SK-N-SH (cell line): ENCODE results near the gene SART1. TPM values are rescaled to one million over a fixed set of nuclear protein-coding genes. Genes with fewer than 3 reads are reported as not detected.

Experiments used
- CTCF ChIA-PET: fragments of 300-600, 350-600 bp; formaldehyde crosslinking; extraction: SDS; loops from one replicate; lab custom pipeline; 2021; lab: Yijun Ruan, JAX
- POLR2A ChIA-PET: fragments of 350-600 bp; sonication (Branson Sonifier 250); formaldehyde crosslinking; extraction: SDS; loops from one replicate; lab custom pipeline; 2020; ENCODE audit warnings: antibody characterized with exemption, inconsistent platforms; lab: Yijun Ruan, JAX
- DNase-seq: peaks from one replicate; pipeline ENCODE4 v3.0.0; 2012
- H2AFZ ChIP-seq: fragments of 200-600 bp; sonication (generic); 2 replicates; pipeline ENCODE4 v1.8.1; 2016; ENCODE audit warnings: antibody characterized with exemption, mild to moderate bottlenecking, low read depth
- H3F3A ChIP-seq: fragments of 200-600 bp; sonication (generic); replicated peaks from 2 replicates; pipeline ENCODE3; 2016; ENCODE audit warnings: antibody characterized with exemption, mild to moderate bottlenecking; ENCODE audit not compliant: insufficient read depth
- H3K27ac ChIP-seq, 2 experiments: fragments of 200-500 bp in 1 of 2; fragments of 200-600 bp in 1 of 2; sonication (Bioruptor generic) in 1 of 2; sonication (generic), shearing (Covaris generic) in 1 of 2; 2 replicates each; pipeline versions ENCODE4 v1.5.1 to v1.6.1; 2014 to 2016; ENCODE audit warnings: low read depth in 2 of 2, inconsistent platforms in 1 of 2, low read length in 1 of 2, mild to moderate bottlenecking in 1 of 2, mixed read lengths in 1 of 2
- H3K27me3 ChIP-seq: fragments of 200-600 bp; sonication (generic), shearing (Covaris generic); 2 replicates; pipeline ENCODE4 v1.6.1; 2016; ENCODE audit warnings: mixed run types; ENCODE audit not compliant: insufficient read depth
- H3K36me3 ChIP-seq, 2 experiments: fragments of 200-500 bp in 1 of 2; fragments of 200-600 bp in 1 of 2; sonication (Bioruptor generic) in 1 of 2; sonication (generic) in 1 of 2; replicated peaks in 1 of 2; 2 replicates each; pipeline versions ENCODE3 to v1.5.1; 2014 to 2016; ENCODE audit warnings: low read length in 1 of 2, mild to moderate bottlenecking in 1 of 2; ENCODE audit not compliant: insufficient read depth in 2 of 2, control insufficient read depth in 1 of 2
- H3K4me1 ChIP-seq, 2 experiments: fragments of 200-500 bp in 1 of 2; fragments of 200-600 bp in 1 of 2; sonication (Bioruptor generic) in 1 of 2; sonication (generic), shearing (Covaris generic) in 1 of 2; 2 replicates each; pipeline versions ENCODE4 v1.5.1 to v1.6.1; 2014 to 2016; ENCODE audit warnings: low read depth in 1 of 2, low read length in 1 of 2, mixed run types in 1 of 2; ENCODE audit not compliant: insufficient read depth in 2 of 2, control insufficient read depth in 1 of 2
- H3K4me2 ChIP-seq: fragments of 200-600 bp; sonication (generic), shearing (Covaris generic); 2 replicates; pipeline ENCODE4 v1.6.1; 2017; ENCODE audit warnings: mixed run types
- H3K4me3 ChIP-seq, 2 experiments: fragments of 200-500 bp in 1 of 2; fragments of 200-600 bp in 1 of 2; sonication (Bioruptor generic) in 1 of 2; sonication (generic), shearing (Covaris generic) in 1 of 2; 2 replicates each; pipeline versions ENCODE4 v1.5.1 to v1.8.1; 2014 to 2016; ENCODE audit warnings: low read depth in 2 of 2, inconsistent platforms in 1 of 2, low read length in 1 of 2, mild to moderate bottlenecking in 1 of 2, mixed read lengths in 1 of 2, moderate library complexity in 1 of 2
- H3K79me2 ChIP-seq: fragments of 200-600 bp; sonication (generic); 2 replicates; pipeline ENCODE4 v1.8.1; 2017; ENCODE audit warnings: mild to moderate bottlenecking; ENCODE audit not compliant: insufficient read depth
- H3K9ac ChIP-seq: fragments of 200-600 bp; sonication (generic); 2 replicates; pipeline ENCODE4 v1.6.1; 2017; ENCODE audit warnings: mixed run types
- H3K9me2 ChIP-seq: fragments of 200-600 bp; sonication (generic); 2 replicates; pipeline ENCODE4 v1.6.1; 2017; ENCODE audit warnings: mixed run types
- H3K9me3 ChIP-seq: fragments of 200-600 bp; sonication (generic); 2 replicates; pipeline ENCODE4 v1.6.1; 2017; ENCODE audit warnings: mixed run types, mild to moderate bottlenecking, moderate library complexity
- H4K20me1 ChIP-seq: fragments of 200-600 bp; sonication (generic); 2 replicates; pipeline ENCODE4 v1.6.1; 2017; ENCODE audit warnings: mild to moderate bottlenecking, mixed run types; ENCODE audit not compliant: insufficient read depth
- CHD2 ChIP-seq: fragments of 150-350 bp; IDR thresholded peaks from 2 replicates; pipeline ENCODE4 v1.6.1; 2018; ENCODE audit warnings: low read length; ENCODE audit not compliant: partially characterized antibody
- ELF1 ChIP-seq: IDR thresholded peaks from 2 replicates; pipeline ENCODE4 v1.4.0; 2012
- EP300 ChIP-seq, 2 experiments: IDR thresholded peaks; 2 replicates each; pipeline versions ENCODE4 v1.4.0 to v1.6.1; 2012; ENCODE audit warnings: borderline replicate concordance in 1 of 2, low read depth in 1 of 2, low read length in 1 of 2
- EZH2phosphoT487 ChIP-seq: fragments of 200-600 bp; sonication (generic); IDR thresholded peaks from 2 replicates; pipeline ENCODE4 v1.6.1; 2017; ENCODE audit warnings: low read depth, mixed run types, mild to moderate bottlenecking, antibody characterized with exemption, moderate library complexity, borderline replicate concordance
- FOSL2 ChIP-seq: IDR thresholded peaks from 2 replicates; pipeline ENCODE4 v1.4.0; 2012; ENCODE audit warnings: low read depth, mild to moderate bottlenecking, moderate library complexity, borderline replicate concordance
- FOXJ3 ChIP-seq: sonication (generic); formaldehyde crosslinking; IDR thresholded peaks from 2 replicates; pipeline ENCODE4 v1.5.1; 2020; ENCODE audit warnings: mild to moderate bottlenecking, missing genetic modification reagents
- GABPA ChIP-seq: IDR thresholded peaks from 2 replicates; pipeline ENCODE4 v1.4.0; 2012; ENCODE audit warnings: low read depth, mild to moderate bottlenecking
- GATA2 ChIP-seq: sonication (generic); formaldehyde crosslinking; IDR thresholded peaks from 2 replicates; pipeline ENCODE4 v1.5.0; 2020; ENCODE audit warnings: mild to moderate bottlenecking, missing genetic modification reagents
- NRF1 ChIP-seq: IDR thresholded peaks from 2 replicates; pipeline ENCODE4 v1.6.1; 2012; ENCODE audit warnings: low read depth, mild to moderate bottlenecking, low read length
- POLR2AphosphoS5 ChIP-seq: IDR thresholded peaks from 2 replicates; pipeline ENCODE4 v1.6.1; 2012; ENCODE audit warnings: low read depth, low read length
- RCOR1 ChIP-seq: fragments of 150-350 bp; IDR thresholded peaks from 2 replicates; pipeline ENCODE4 v1.6.1; 2017; ENCODE audit warnings: antibody characterized with exemption, low read length
- RFX5 ChIP-seq: IDR thresholded peaks from 2 replicates; pipeline ENCODE4 v1.6.1; 2012; ENCODE audit warnings: mild to moderate bottlenecking, improper control_type of control experiment, low read length
- SMC3 ChIP-seq: IDR thresholded peaks from 2 replicates; pipeline ENCODE4 v1.6.1; 2012; ENCODE audit warnings: low read depth, low read length, improper control_type of control experiment
- TCF12 ChIP-seq: IDR thresholded peaks from 2 replicates; pipeline ENCODE4 v1.4.0; 2012
- YY1 ChIP-seq: IDR thresholded peaks from 2 replicates; pipeline ENCODE4 v1.4.0; 2012; ENCODE audit warnings: low read depth, mild to moderate bottlenecking
- WGBS: methylation state at CpG from one replicate; pipeline ENCODE4 v1.1.6; 2017; ENCODE audit warnings: low lambda C conversion rate; 5-methylcytosine and 5-hydroxymethylcytosine counted together
- polyA plus RNA-seq, 3 experiments: library from polyadenylated mRNA; depleted of rRNA; stranded (reverse); fragments of >200 nt; gene quantifications; 2 replicates each; pipeline ENCODE4 v1.2.3, GENCODE V29; 2012
- TF ChIP-seq, protein P1 (sequence below): fragments of 150-350 bp; IDR thresholded peaks from 2 replicates; pipeline ENCODE4 v1.6.1; 2017; ENCODE audit warnings: antibody characterized with exemption, low read length, low read depth, borderline replicate concordance
- TF ChIP-seq, protein P2 (sequence below): fragments of 150-350 bp; IDR thresholded peaks from 2 replicates; pipeline ENCODE4 v1.6.1; 2016; ENCODE audit warnings: mild to moderate bottlenecking, low read depth, low read length
- TF ChIP-seq, protein P3 (sequence below): IDR thresholded peaks from 2 replicates; pipeline ENCODE4 v1.4.0; 2012; ENCODE audit warnings: low read depth, borderline replicate concordance
- TF ChIP-seq, protein P4 (sequence below): IDR thresholded peaks from 2 replicates; pipeline ENCODE4 v1.4.0; 2012; ENCODE audit warnings: low read depth, borderline replicate concordance

The SART1 gene
- polyA plus RNA-seq, 1 of the 3 experiments (the other 2 are of a cell fraction): 73.6 TPM

DNA sequence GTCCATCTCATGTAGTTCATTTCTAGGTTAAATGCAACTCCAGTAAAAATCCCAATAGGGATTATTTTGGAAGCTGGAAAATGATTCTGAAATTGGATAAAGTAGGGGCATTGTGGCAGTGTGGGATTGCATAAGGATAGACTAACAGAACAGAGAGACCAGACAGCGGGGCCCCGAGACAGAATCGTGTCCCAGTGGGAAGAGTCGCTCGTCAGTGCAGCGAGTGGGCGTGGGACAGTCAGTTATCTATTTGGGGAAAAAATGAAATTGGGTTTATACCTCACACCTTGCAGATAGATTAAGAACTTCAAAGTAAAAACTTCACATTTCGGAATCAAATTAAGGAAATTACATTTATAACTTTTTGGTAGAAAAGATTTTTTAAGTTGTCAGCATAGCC, 10.6 kb downstream of the SART1 start:
- no peak overlapping the region for H3K27ac ChIP-seq
- H3K9me3 ChIP-seq: no peaks in the 10 kb centered on the region
- 95% methylated on average over 8 of the region's 8 CpGs for WGBS
- no peaks in the 10 kb centered on the region for H3K9me2 ChIP-seq
- CTCF ChIA-PET: interaction anchor here (0.9 to 1.7 kb wide), 6 partner anchors 9 to 260 kb away, joined by 3 to 8 read pairs (median 4); partner anchors contain the start of genes FIBP and KAT5
- DNase-seq: no peak
- H3K27me3 ChIP-seq: no peaks in the 10 kb centered on the region
- no peaks in the 10 kb centered on the region for H4K20me1 ChIP-seq
- POLR2A ChIA-PET: interaction anchor here (0.6 kb wide), 1 partner anchor 57 kb away, joined by 5 read pairs; no protein-coding TSS in a partner anchor
- peaks cover 9% of the 10 kb centered on the region for H3F3A ChIP-seq
- no peak overlapping the region for H3K9ac ChIP-seq
- no peaks in the 10 kb centered on the region for H3K4me1 ChIP-seq
- TF ChIP-seq EP300 (IDR thresholded peaks at IDR 0.05; ENCODE audit: borderline replicate concordance in 1 of 2, low read depth in 1 of 2, low read length in 1 of 2): no peak
- TF ChIP-seq RFX5: no peak
- TF ChIP-seq YY1: no peak
- TF ChIP-seq FOSL2: no peak
- TF ChIP-seq GATA2: no peak
- no peak for TF ChIP-seq EZH2phosphoT487
- TF ChIP-seq TCF12: no peak
- no peak for TF ChIP-seq CHD2
- TF ChIP-seq POLR2AphosphoS5: no peak
- TF ChIP-seq ELF1: no peak
- TF ChIP-seq, protein P1, sequence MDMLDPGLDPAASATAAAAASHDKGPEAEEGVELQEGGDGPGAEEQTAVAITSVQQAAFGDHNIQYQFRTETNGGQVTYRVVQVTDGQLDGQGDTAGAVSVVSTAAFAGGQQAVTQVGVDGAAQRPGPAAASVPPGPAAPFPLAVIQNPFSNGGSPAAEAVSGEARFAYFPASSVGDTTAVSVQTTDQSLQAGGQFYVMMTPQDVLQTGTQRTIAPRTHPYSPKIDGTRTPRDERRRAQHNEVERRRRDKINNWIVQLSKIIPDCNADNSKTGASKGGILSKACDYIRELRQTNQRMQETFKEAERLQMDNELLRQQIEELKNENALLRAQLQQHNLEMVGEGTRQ: no peak
- no peak for TF ChIP-seq SMC3
- no peak for TF ChIP-seq GABPA
- TF ChIP-seq NRF1: no peak
- TF ChIP-seq, protein P2, sequence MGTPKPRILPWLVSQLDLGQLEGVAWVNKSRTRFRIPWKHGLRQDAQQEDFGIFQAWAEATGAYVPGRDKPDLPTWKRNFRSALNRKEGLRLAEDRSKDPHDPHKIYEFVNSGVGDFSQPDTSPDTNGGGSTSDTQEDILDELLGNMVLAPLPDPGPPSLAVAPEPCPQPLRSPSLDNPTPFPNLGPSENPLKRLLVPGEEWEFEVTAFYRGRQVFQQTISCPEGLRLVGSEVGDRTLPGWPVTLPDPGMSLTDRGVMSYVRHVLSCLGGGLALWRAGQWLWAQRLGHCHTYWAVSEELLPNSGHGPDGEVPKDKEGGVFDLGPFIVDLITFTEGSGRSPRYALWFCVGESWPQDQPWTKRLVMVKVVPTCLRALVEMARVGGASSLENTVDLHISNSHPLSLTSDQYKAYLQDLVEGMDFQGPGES: no peak
- TF ChIP-seq, protein P3, sequence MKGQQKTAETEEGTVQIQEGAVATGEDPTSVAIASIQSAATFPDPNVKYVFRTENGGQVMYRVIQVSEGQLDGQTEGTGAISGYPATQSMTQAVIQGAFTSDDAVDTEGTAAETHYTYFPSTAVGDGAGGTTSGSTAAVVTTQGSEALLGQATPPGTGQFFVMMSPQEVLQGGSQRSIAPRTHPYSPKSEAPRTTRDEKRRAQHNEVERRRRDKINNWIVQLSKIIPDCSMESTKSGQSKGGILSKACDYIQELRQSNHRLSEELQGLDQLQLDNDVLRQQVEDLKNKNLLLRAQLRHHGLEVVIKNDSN: no peak
- TF ChIP-seq, protein P4, sequence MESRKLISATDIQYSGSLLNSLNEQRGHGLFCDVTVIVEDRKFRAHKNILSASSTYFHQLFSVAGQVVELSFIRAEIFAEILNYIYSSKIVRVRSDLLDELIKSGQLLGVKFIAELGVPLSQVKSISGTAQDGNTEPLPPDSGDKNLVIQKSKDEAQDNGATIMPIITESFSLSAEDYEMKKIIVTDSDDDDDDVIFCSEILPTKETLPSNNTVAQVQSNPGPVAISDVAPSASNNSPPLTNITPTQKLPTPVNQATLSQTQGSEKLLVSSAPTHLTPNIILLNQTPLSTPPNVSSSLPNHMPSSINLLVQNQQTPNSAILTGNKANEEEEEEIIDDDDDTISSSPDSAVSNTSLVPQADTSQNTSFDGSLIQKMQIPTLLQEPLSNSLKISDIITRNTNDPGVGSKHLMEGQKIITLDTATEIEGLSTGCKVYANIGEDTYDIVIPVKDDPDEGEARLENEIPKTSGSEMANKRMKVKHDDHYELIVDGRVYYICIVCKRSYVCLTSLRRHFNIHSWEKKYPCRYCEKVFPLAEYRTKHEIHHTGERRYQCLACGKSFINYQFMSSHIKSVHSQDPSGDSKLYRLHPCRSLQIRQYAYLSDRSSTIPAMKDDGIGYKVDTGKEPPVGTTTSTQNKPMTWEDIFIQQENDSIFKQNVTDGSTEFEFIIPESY: no peak
- TF ChIP-seq FOXJ3 (CRISPR knock-in tag): no peak
- no peak for TF ChIP-seq RCOR1
- H3K4me3 ChIP-seq: no peak overlapping the region
- peaks cover 32 to 43% of the 10 kb centered on the region in 2 experiments for H3K36me3 ChIP-seq
- H2AFZ ChIP-seq: no peak overlapping the region
- H3K79me2 ChIP-seq: no peaks in the 10 kb centered on the region
- H3K4me2 ChIP-seq: no peak overlapping the region
